Nephron (organoid): ENCODE measurements around the gene UGGT1.

Experiments used
- H3K27ac Mint-ChIP-seq, 3 experiments: 2 replicates each; pipeline ENCODE4 v1.8.0; 2020; ENCODE audit warnings: mixed read lengths in 3 of 3, mild to moderate bottlenecking in 2 of 3, moderate library complexity in 1 of 3
- H3K27me3 Mint-ChIP-seq: 2 replicates; pipeline ENCODE4 v1.8.0; 2021; ENCODE audit warnings: low read depth, mild to moderate bottlenecking, moderate library complexity, mixed read lengths
- H3K36me3 Mint-ChIP-seq: 2 replicates; pipeline ENCODE4 v1.8.0; 2020; ENCODE audit warnings: low read depth, mixed read lengths
- H3K4me1 Mint-ChIP-seq: 2 replicates; pipeline ENCODE4 v1.8.0; 2020; ENCODE audit warnings: mixed read lengths
- H3K4me3 Mint-ChIP-seq, 3 experiments: 2 replicates each; pipeline ENCODE4 v1.8.0; 2020; ENCODE audit warnings: mild to moderate bottlenecking in 3 of 3, mixed read lengths in 3 of 3, moderate library complexity in 2 of 3
- H3K9me3 Mint-ChIP-seq: 2 replicates; pipeline ENCODE4 v1.8.0; 2020; ENCODE audit warnings: mixed read lengths
- CTCF ChIP-seq, 3 experiments: fragments of 200-600 bp; sonication (generic); IDR thresholded peaks; one replicate each; pipeline ENCODE4 v1.5.0; 2021; ENCODE audit warnings: antibody characterized with exemption in 3 of 3; ENCODE audit not compliant: unreplicated experiment in 3 of 3

Gene UGGT1

GRCh38 chr2:128115921-128116623 lies 25.1 kb downstream of the UGGT1 start:
- TF ChIP-seq CTCF (IDR thresholded peaks at IDR 0.05; ENCODE audit: unreplicated experiment in 3 of 3), result no peak

GRCh38 chr2:128134573-128134972 lies 43.6 kb downstream of the UGGT1 start:
- no peak for TF ChIP-seq CTCF (IDR thresholded peaks at IDR 0.05; ENCODE audit: unreplicated experiment in 3 of 3)
- no peaks in the 10 kb centered on the region for H3K9me3 Mint-ChIP-seq
- H3K4me3 Mint-ChIP-seq, result no peak overlapping the region
- no peaks in the 10 kb centered on the region for H3K27me3 Mint-ChIP-seq
- no peak overlapping the region for H3K27ac Mint-ChIP-seq
- H3K4me1 Mint-ChIP-seq, result no peaks in the 10 kb centered on the region
- H3K36me3 Mint-ChIP-seq, result peaks cover 74% of the 10 kb centered on the region

More at GRCh38 chr2:128115921-128116623, 25.1 kb downstream of the UGGT1 start:
- Mint-ChIP-seq H3K36me3 (peaks cover 50% of the 10 kb centered on the region), H3K27me3 (no peaks in the 10 kb centered on the region), H3K9me3 (no peaks in the 10 kb centered on the region), H3K4me1 (no peaks in the 10 kb centered on the region), H3K27ac (no peak overlapping the region), H3K4me3 (no peak overlapping the region)

- Mint-ChIP-seq H3K27me3 (no peaks in the 10 kb centered on the region), H3K9me3 (no peaks in the 10 kb centered on the region), H3K36me3 (peaks cover 60% of the 10 kb centered on the region), H3K4me3 (no peak overlapping the region), H3K27ac (no peak overlapping the region), H3K4me1 (no peaks in the 10 kb centered on the region)
- TF ChIP-seq CTCF (IDR thresholded peaks at IDR 0.05; ENCODE audit: unreplicated experiment in 3 of 3), result no peak
Observed at GRCh38 chr2:128137094-128137616, 46.2 kb downstream of the UGGT1 start.

- Mint-ChIP-seq H3K27me3 (no peaks in the 10 kb centered on the region), H3K4me3 (no peak overlapping the region), H3K27ac (no peak overlapping the region), H3K9me3 (no peaks in the 10 kb centered on the region), H3K4me1 (no peaks in the 10 kb centered on the region), H3K36me3 (peaks cover 45% of the 10 kb centered on the region)
- no peak for TF ChIP-seq CTCF (IDR thresholded peaks at IDR 0.05; ENCODE audit: unreplicated experiment in 3 of 3)
Observed at GRCh38 chr2:128139624-128140023, 48.6 kb downstream of the UGGT1 start.

GRCh38 chr2:128145651-128146050 lies 54.7 kb downstream of the UGGT1 start:
- no peaks in the 10 kb centered on the region for H3K4me1 Mint-ChIP-seq
- no peak for TF ChIP-seq CTCF (IDR thresholded peaks at IDR 0.05; ENCODE audit: unreplicated experiment in 3 of 3)
- no peaks in the 10 kb centered on the region for H3K9me3 Mint-ChIP-seq
- H3K27ac Mint-ChIP-seq, result no peak overlapping the region
- no peaks in the 10 kb centered on the region for H3K27me3 Mint-ChIP-seq
- H3K4me3 Mint-ChIP-seq, result no peak overlapping the region
- peaks cover 32% of the 10 kb centered on the region for H3K36me3 Mint-ChIP-seq

- Mint-ChIP-seq H3K27ac (no peak overlapping the region), H3K9me3 (no peaks in the 10 kb centered on the region), H3K36me3 (peaks cover 54% of the 10 kb centered on the region), H3K27me3 (no peaks in the 10 kb centered on the region), H3K4me1 (peaks cover 5% of the 10 kb centered on the region), H3K4me3 (no peak overlapping the region)
- TF ChIP-seq CTCF (IDR thresholded peaks at IDR 0.05; ENCODE audit: unreplicated experiment in 3 of 3), result no peak
Observed at GRCh38 chr2:128153786-128154185, 62.8 kb downstream of the UGGT1 start.
